CD4-positive, alpha-beta T cell treated with Interleukin-6 at 100 ng/mL for 8 hours (primary cell): Measurements from ENCODE around the gene NCR2.
"Not testable (repeated sequence)": the region's sequence is repeated elsewhere in the genome, so short reads cannot be mapped to it uniquely, and the experiment has no call there.

Experiments used
- DNase-seq: peaks from one replicate; pipeline ENCODE4 v3.0.0-alpha.2; 2020; ENCODE audit warnings: mixed read lengths, low spot score

NCR2 gene, protein sequence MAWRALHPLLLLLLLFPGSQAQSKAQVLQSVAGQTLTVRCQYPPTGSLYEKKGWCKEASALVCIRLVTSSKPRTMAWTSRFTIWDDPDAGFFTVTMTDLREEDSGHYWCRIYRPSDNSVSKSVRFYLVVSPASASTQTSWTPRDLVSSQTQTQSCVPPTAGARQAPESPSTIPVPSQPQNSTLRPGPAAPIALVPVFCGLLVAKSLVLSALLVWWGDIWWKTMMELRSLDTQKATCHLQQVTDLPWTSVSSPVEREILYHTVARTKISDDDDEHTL

DNA sequence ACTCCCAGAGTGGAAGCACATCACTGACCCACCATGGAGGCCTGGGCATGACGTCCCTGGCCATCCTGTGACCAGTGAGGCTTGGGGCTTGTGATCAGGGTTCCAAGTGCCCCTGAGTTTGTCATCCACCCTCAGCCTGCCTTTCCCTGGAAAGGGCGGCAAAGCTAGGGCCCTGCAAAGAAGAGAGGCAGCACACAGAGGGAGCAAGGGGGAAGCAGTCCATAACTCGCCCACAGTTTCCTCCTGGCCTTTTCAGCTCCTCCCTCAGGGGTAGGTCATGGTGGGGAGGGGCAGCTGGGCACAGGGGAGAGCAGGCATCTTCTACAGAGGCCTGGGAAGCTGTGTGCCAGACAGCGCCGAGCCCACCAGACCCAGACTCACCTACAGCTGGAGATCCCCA, at the start of gene NCR2:
Gene NCR2, plus strand, starts transcription at position 313 of the 400 bp plus-strand sequence. CDS start 269 bp downstream, outside the sequence.
- DNase-seq, result no peak

DNA sequence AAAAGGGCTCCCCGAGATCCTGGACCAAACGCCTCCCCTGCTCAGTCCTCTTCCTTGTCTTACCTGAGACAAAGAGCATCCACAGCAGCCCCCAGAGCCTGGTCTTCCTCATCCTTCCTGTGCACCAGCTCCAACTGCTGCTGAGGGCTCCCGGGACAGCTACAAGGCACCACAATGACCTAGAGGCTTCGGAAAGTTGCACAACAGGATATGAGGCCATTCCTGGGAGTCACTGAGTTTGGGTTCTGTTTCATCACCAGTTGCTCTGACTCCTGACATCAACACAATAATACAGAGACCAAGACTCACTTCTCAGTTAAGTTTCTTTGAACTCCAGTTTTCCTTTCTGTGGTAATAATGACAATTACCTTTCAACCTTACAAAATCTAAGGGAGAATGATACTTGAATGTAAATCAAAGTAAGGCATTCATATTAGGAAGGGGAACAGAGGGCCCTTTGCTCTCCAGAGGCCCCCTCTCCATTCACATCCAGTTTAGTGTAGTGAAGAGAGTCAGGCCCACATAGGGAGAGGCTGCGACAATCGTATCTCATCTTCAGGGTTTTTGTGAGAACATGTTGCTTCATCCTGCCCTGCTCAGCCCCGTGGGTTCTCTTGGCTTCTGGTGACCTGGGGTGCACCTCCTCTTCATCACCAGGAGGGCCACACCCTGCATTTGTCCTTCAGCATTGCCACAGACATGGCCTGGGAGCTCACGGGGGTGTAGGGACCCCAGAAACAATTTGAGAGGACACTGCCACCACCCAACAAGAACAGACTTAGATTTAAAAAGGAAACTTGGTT, 48.7 kb upstream of the NCR2 start, which contains the start of gene TREM1:
Gene TREM1, minus strand, starts transcription at position 139 of the 803 bp plus-strand sequence. Its CDS starts 27 bp downstream, at position 112.
- no peak for DNase-seq

DNA sequence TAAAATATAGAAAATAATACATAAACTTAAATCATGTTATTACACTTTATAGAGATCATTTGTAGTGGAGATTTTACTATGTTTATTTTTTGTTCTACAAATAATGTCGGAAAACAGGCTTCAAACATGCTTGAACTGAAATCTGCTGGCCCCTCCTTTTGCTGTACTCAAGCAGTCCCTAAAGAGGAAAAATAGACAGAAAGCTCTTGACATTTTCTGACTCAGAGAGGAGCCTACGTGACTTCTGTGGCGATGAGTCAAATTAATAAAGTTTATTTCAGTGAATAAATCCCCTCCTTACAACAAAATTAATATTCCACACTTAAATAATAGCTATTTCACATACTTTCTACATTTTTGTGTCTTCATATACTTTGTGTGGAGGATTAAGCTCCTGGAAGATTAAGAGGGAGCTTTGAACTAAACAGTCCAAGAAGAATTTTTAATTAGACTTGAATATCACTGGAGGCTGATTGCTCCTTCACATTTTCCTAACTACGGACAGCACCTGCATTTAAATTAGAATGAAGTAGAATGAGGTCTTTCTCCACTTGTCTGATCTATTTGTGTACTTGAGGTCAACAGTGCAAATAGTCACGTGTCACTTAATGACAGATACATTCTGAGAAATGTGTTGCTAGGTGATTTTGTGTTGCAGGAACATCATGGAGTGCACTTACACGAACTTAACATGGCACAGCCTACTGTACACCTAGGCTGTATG, 47.2 kb upstream of the NCR2 start:
- DNase-seq, result no peak

DNA sequence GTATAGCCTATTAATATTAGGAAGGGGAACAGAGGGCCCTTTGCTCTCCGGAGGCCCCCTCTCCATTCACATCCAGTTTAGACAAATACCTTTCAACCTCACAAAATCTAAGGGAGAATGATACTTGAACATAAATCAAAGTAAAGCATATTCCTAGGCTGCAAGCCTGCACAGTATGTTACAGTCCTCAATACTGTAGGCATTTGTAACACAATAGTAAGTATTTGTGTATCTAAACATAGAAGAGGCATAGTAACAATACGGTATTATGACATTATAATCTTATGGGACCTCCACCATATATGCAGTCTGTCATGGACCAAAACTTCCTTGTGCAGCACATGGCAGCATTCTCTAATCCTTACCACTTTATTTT, 46.7 kb upstream of the NCR2 start:
- DNase-seq, result no peak

DNA sequence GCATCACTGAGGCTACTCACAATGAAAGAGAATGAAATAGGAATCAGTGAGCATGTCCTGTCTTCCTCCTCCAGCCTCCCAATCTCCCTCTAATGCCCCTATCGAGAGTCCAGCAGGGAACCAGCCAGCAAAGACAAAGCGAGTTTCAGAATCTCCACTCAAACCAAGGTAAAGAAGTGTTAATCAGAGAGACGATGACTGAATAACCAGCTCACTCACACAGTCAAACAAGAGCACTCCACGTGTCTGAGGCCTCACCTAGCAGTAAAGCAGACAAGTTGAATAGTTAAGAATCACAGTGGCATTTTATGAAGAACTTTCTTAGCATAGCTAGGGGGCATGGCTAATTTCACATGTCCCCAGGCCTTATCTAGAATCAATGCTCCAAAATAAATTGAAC, 45.6 kb upstream of the NCR2 start:
- DNase-seq, result no peak

DNA sequence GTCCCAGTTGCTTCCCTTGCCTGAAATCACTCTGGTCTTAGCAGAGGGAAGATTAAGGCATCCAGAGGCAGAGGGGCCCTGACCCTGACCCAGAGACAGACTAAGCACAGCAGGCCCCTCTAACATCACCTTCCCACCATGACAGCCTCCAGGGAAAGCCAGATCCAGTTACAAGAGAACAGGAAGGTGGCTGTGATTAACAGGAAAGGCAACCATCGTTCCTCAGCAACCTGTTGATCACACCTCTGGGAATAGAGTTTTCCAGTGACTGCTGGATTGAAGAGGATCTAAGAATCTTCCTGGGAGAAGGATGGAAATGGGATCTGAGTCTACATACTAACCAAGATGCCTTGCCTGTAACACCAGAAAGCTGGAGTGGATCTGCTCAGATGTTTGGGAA, 43.7 kb upstream of the NCR2 start:
- DNase-seq, result no peak

DNA sequence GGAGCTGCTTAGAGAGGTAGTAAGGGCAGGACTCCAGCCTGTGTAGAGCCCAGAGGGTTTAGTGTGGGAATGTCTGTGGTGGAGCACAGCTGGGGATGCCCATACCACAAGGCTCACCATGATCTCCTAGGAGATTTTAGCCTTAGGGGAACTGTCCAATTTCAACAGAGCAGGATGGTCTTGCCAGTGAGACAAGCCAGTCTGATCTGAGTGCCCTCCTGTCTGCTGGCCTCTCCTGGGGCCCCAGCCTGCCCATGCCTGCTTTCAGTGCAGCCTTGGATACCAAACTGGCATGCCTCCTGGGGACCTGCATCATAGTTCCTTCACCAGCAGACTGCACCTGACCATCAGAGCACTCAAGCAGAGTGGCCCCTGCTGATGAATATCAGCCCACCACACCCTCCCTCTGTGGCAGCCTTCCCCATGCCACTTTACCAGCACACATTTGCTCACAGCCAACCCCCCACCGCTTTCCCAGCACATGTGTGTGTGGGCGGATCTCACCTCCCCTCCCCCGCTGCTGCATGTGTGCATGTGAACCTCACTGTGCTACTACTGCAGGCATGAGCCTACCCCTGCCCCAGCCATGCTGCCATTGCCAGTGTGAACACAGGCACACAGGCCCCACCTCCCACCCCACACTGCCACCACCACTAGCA, 41.1 kb upstream of the NCR2 start:
- no peak for DNase-seq

DNA sequence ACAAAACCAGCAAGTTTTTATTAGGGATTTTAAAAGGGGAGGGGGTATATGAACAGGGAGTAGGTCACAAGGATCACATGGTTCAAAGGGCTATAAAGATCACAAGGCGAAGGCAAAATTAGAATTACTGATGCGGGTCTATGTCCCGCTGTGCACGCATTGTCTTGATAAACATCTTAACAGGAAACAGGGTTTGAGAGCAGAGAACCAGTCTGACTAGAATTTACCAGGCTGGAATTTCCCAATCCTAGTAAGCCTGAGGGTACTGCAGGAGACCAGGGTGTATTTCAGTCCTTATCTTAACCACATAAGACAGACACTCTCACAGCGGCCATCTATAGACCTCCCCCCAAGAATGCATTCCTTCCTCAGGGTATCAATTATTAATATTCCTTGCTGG, 38.2 kb upstream of the NCR2 start:
- DNase-seq, result not testable (repeated sequence)

DNA sequence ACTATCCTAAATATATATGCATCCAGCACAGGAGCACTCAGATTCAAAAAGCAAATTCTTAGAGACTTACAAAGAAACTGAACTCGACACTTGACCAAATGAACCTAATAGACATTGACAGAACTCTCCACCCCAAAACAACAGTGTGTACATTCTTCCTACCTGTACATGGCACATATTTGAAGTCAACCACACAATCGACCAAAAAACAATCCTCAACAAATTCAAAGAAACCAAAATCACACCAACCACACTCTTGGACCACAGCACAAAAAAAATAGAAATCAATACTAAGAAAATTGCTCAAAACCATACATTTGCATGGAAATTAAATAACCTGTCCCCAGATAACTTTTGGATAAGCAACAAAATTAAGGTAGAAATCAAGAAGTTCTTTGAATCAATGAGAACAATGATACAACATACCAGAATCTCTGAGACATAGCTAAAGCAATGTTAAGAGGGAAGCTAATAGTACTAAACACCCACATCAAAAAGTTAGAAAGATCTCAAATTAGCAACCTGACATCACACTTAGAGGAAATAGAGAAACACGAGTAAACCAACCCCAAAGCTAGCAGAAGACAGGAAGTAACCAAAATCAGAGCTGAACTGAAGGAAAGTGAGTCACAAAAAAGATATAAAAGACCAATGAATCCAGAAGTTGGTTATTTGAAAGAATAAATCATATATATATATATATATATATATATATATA, 36.5 kb upstream of the NCR2 start:
- DNase-seq, result peak; percentile 57

DNA sequence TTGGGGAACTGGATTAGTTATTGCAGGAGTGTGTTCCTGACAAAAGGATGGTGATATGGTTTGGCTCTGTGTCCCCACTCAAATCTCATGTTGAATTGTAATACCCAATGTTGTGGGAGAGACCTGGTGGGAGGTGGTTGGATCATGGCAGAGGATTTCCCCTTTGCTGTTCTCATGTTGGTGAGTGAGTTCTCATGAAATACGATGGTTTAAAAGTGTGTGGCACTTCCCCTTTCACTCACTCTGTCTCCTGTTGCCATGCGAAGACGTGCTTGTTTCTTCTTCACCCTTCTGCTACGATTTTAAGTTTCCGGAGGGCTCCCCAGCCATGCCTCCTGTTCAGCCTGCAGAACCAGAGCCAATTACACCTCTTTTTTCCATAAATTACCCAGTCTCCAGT, 32.8 kb upstream of the NCR2 start:
- no peak for DNase-seq

DNA sequence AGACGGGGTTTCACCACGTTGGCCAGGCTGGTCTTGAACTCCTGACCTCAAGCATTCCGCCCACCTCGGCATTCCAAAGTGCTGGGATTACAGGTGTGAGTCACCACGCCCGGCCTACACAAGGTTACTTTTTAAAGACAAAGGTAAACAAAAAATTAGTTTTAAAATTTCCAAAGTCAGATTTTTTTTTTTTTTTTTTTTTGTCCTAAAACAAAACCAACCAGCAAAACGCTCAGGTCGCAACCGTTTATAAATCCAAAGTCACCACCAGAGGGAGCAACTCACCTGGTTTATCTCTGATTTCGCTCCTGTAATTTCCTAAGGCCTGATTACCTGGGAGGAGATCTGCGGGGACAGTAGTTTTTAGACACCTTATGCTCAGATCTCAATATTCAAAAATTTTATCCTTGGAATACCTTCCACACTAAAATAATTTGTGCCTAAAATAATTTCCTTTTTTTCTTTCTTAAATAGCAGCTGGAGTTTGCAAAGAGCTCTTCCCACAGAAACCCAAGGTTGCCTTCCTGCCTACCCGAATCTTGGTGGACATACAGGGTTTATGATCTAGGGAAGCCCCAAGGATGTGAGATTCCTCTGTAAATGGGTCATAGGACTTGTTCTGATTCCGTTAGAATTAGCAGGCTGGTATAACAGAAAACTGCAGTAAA, 29.1 kb upstream of the NCR2 start:
- peak; percentile 44 for DNase-seq

DNA sequence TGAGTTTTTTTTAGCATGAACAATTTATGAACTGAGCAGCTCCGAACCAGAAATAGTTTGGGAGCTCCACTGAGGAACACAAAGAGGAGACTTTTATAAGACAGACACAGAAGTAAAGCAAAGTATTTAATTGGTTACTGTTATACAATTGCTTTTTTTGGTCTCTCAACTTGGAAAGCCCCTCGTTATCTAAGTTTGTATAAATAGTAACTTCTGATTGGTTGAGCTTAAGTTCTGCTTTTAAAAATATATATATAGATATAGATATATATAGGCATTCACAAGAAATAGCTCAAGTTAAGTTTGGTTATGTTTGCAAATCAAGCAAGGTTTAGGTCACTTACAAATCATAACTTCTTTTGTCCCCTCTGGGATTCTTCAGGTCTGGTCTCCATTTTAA, 20.2 kb upstream of the NCR2 start:
- DNase-seq, result no peak

DNA sequence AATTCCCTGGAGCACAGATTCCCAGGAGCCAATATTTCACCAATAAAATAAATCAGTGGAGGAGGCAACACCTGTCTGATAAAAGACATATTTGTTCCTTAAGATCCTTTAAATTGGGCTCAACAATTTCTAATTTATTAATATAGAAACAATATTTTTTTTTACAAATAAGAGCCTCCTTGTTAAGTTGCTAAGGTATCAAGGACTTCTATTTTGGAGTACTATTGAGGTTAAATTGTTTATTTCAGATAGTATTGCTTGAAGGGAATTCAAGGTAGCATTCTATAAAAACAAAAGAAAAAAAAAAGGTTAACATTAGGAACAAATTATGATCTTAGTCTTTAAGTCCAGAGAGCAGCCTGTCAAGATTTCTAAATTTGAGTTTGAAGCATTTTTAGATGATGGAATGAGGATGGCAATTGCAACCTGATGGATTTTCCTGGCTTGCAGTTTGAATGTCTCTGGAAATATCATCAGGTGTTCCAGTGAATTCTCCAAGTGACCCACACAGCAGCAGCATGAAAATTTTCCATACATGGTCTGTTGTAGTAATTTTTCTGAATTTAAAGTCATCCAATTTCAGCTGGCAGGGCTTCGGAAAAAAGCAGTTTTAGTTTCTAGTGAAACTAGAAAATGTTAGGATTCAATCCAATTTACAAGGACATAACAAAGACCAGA, 19.3 kb upstream of the NCR2 start:
- DNase-seq, result no peak

DNA sequence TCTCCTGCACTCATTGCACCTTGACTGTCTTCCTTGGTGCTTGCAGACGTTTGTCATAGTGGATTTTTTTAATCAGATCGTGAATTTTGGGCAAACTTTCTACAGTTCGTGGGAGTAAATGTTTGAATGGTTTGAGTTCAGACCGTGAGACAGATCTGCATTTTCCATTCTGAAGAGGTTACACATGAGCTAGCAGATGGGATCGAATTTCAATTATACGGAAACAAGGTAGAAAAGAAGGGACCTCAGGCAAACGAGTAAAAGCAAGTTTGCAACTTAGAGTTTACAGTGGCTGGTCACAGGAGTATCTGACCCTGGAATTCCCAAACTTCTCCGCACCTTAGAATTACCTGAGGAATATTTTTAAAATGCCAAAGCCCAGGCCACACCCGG, 17.2 kb upstream of the NCR2 start:
- no peak for DNase-seq

DNA sequence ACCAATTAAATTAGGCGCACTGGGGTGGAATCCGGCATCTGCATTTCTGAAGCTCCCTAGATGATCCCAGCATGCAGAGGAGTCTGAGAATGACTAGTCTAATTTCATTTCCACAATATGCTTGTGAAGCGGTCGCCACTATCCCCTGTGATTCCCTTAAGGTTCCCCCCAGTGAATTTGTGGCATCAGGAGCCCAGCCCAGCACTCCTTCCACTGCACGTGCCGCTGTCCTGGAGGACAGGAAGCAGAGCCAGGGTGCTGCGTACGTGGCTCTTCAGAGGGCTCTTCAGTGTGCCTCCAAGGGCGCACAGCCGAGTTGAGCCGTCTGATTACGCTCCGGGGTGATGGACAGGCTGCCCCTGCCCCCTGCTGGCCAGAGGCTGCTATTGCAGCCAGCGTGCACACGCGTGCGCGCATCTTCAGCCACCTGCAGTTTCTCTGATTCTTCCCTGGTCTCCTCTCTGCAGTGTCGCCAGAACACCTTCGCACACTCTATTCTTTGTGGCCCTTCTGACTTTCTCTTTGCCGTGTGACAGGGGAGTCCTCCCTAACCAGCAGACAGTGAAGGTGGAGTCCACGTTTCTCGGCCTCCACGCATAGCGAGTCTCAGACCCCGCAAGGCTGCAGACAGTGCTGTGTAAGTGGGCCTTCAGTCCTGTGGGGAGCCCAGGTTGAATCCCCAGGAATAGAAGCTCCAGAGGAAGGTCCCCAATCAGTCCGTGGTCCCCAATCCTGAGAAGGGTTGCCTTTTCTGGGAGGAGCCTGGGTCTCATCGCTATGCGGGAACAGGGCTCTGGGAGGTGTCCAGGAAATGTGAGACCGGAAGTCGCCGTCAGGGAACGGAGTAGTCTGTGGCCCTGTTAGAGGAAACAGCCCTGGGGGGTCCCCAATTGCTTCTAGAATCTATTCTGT, 16.5 kb upstream of the NCR2 start:
- peak; percentile 81 for DNase-seq

DNA sequence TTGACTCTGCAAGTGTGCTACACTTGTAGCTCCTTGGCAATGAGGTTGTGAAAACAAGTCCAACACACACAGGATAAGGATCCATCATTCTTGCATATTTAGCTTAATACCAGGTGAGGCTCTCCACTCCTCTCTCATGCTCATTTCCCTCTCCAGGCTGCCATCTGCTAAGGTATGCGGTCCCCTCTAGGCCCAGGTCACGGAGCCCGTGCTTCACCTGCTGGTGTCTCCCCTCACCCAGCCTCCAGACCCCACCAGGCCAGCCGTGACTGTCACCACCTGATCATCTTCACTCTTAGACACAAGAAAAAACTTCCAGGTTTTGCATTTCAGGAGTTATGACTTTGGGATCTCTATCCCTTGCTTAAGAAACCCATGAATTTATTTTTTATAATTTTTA, 14.2 kb upstream of the NCR2 start:
- DNase-seq, result no peak

DNA sequence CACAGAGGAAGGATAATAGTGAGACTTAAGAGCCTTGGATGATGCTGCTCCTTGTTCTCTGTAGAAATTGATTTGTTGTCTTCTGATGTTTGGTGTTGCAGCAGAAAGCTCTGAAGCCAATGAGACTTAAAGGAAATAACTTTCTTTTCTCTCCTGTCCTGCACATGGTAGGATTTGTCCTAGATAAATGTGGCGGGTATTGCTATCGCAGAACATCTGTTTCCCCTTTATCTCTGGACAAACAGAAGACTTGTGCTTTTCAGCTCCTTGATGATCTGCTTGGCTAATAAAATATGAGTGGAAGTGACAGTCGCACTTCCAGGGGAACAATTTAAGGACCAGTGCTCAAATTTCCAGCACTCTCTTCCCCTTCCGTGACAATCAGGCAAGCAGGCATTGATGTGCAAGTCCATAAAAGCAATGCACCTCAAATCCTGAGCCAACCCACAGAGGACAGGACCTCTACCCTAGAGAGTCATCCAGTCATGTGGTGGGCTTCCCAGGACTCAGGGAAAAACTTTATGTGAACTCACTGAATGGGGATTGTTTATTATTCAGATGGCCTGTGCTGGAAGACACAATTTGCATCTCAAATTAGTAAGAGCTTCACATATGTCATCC, 9.9 kb upstream of the NCR2 start:
- no peak for DNase-seq

DNA sequence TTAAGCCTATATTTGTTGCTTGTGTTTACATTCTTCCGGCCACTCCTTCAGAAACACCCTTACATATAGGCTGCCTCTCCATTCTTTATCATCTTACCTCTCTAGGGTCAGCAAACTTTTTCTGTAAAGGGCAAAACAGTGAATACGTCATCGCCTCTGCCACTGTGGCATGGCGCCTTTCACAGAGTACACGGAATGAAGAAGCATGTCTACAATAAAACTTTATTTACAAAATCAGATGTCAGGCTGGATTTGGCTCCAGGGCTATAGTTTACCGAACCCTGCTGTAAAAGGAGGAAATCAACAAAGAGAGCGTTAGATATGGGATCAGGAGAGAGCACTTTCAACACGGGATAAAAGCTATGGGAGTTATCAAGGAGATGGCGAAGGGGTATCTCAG, 9.3 kb upstream of the NCR2 start:
- DNase-seq, result no peak

DNA sequence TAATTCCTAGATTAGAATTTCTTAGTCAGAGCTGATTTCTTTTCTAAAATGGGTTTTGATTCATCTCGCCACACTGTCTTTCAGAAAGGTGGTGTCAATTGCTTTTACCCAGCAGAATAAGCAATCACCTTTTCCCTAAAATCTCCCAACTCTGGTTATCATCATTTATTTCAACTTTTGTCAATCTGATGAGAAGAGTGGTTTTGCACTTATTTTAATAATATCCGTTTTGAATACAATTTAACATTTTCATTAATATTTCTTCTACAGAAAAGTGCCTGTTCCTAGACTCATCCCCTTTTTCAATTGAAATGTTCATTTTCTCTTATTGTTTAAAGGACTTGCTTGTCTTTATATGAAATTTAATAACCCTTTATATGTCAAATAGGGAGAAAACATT, 8.2 kb upstream of the NCR2 start:
- no peak for DNase-seq
